ENCODE data around the gene SEMA6A.

DNA sequence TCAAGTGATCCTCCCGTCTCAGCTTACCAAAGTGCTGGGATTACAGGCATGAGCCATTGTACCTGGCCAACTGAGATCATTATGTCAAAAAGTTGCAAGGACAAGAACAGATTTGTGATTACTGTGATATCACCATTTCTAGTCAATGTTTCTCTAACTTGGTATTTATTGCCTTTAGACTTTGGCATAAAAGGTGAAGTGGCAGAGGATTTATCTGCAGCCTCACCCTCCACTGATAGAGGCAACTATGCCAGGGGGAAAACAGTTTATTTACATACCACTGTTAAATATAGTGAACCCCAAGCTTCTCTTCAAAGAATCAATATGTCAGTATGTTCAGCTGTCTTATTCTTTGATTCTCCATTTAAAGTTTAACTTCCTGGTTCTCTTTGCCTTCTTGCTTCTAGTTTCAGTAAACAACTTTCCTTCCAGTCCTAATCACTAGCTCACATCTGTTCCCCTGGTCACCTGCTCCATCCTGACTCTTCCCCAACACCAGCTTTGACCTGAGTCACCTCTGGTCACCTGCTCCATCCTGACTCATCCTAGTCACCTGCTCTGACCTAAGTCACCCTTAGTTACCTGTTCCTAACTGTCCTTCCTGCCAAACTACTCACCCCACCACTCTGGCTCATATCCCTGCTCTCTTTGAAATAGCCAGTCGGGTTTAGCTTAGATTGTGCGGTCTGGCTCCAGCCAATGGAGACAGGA lies 29.9 kb downstream of the SEMA6A start:
- no peak for TF ChIP-seq CTCF (IDR thresholded peaks at IDR 0.05)
- no peak for TF ChIP-seq POLR2A (IDR thresholded peaks at IDR 0.05)

Measured in breast epithelium (tissue), 3 donors.